Natural killer cell (primary cell): ENCODE results near the gene KCNJ8. TPM values are rescaled to one million over a fixed set of nuclear protein-coding genes. Genes with fewer than 3 reads are reported as not detected.

Experiments
- ATAC-seq, 3 donors: fragments of 150-1000 bp in 2 of 3; fragments of 200-7000 bp in 1 of 3; cut with Tn5 transposase; 1 replicate in 1 of 3; 2 replicates in 2 of 3; pipeline ENCODE4 v1.10.0; 2021; ENCODE audit warnings: mild to moderate bottlenecking in 2 of 3, moderate library complexity in 2 of 3
- DNase-seq, 2 donors: peaks; one replicate each; pipeline versions ENCODE4 v3.0.0 to v3.0.0-alpha.2; 2013 to 2021; ENCODE audit warnings: mixed read lengths in 1 of 2
- H3K27ac ChIP-seq: one replicate; pipeline ENCODE4 v1.5.1; 2013; ENCODE audit warnings: mild to moderate bottlenecking, low read length
- H3K27me3 ChIP-seq: one replicate; pipeline ENCODE4 v1.6.1; 2013; ENCODE audit warnings: low read length; ENCODE audit not compliant: control insufficient read depth, insufficient read depth
- H3K36me3 ChIP-seq: one replicate; pipeline ENCODE4 v1.6.1; 2013; ENCODE audit warnings: low read length; ENCODE audit not compliant: control insufficient read depth, insufficient read depth
- H3K4me1 ChIP-seq: one replicate; pipeline ENCODE4 v1.6.1; 2013; ENCODE audit warnings: low read length; ENCODE audit not compliant: control insufficient read depth, insufficient read depth
- H3K4me3 ChIP-seq: one replicate; pipeline ENCODE4 v1.5.1; 2013; ENCODE audit warnings: low read length
- H3K9me3 ChIP-seq: one replicate; pipeline ENCODE4 v1.6.1; 2013; ENCODE audit warnings: low read length; ENCODE audit not compliant: control insufficient read depth, insufficient read depth
- H3K27ac Mint-ChIP-seq, 2 donors: one replicate each; pipeline ENCODE4 v1.8.0; 2022; ENCODE audit warnings: mild to moderate bottlenecking in 2 of 2, mixed read lengths in 2 of 2, moderate library complexity in 1 of 2
- H3K27me3 Mint-ChIP-seq, 2 donors: one replicate each; pipeline ENCODE4 v1.8.0; 2022; ENCODE audit warnings: low read depth in 2 of 2, mixed read lengths in 2 of 2
- H3K36me3 Mint-ChIP-seq: one replicate; pipeline ENCODE4 v1.8.0; 2022; ENCODE audit warnings: mixed read lengths
- H3K4me1 Mint-ChIP-seq, 2 donors: one replicate each; pipeline ENCODE4 v1.8.0; 2022; ENCODE audit warnings: mixed read lengths in 2 of 2
- H3K4me3 Mint-ChIP-seq: one replicate; pipeline ENCODE4 v1.8.0; 2022; ENCODE audit warnings: mild to moderate bottlenecking, moderate library complexity, mixed read lengths
- H3K9me3 Mint-ChIP-seq, 2 donors: one replicate each; pipeline ENCODE4 v1.8.0; 2022; ENCODE audit warnings: mixed read lengths in 2 of 2
- WGBS: methylation state at CpG from one replicate; pipeline ENCODE4 v1.1.7; 2013; ENCODE audit warnings: missing lambda C conversion rate; ENCODE audit not compliant: insufficient coverage; 5-methylcytosine and 5-hydroxymethylcytosine counted together
- intact Hi-C: fragments of 100-400 bp; cut with micrococcal nuclease; formaldehyde crosslinking; loops from one replicate; pipeline ENCODE4 v1.14.2; 2022
- total RNA-seq, 4 donors: library from RNA; stranded (reverse); fragments of 120-200 nt in 1 of 4; gene quantifications; one replicate each; pipeline versions ENCODE4 v1.2.3 to v1.2.4, GENCODE V29; 2013 to 2022
- TF ChIP-seq, protein P1 (sequence below): fragments of 200-600 bp; IDR thresholded peaks from one replicate; pipeline ENCODE4 v1.8.0; 2022; ENCODE audit warnings: antibody characterized with exemption

Gene KCNJ8
- total RNA-seq, 3 donors from 2014 or later (not counting 1 experiment from before 2014, with no cell fraction given): not detected

DNA sequence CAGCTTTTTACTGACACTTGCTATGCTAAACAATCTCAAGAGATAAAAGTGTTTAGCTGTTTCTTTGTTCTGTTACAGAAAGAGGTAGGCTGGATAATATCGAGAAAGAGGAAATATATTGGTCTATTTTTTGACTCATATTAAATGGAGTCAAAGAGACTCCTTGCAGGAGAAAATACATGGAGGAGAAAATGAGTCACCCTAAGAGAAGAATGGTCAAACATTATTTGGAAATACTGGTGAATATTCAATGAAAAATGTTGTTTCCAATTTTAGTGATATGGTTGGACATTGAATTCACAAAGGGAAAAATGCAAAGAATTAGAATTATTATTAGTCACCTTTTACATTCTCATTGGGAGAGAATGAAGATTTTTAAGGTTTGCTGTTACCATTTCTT, 3.2 kb downstream of the KCNJ8 start:
- TF ChIP-seq, protein P1, sequence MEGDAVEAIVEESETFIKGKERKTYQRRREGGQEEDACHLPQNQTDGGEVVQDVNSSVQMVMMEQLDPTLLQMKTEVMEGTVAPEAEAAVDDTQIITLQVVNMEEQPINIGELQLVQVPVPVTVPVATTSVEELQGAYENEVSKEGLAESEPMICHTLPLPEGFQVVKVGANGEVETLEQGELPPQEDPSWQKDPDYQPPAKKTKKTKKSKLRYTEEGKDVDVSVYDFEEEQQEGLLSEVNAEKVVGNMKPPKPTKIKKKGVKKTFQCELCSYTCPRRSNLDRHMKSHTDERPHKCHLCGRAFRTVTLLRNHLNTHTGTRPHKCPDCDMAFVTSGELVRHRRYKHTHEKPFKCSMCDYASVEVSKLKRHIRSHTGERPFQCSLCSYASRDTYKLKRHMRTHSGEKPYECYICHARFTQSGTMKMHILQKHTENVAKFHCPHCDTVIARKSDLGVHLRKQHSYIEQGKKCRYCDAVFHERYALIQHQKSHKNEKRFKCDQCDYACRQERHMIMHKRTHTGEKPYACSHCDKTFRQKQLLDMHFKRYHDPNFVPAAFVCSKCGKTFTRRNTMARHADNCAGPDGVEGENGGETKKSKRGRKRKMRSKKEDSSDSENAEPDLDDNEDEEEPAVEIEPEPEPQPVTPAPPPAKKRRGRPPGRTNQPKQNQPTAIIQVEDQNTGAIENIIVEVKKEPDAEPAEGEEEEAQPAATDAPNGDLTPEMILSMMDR: no peak
- peaks cover 21% of the 10 kb centered on the region for H3K27me3 ChIP-seq
- peaks cover 3% of the 10 kb centered on the region for H3K4me1 ChIP-seq
- intact Hi-C loops: no loop called here
- WGBS: 67% methylated on average over 1 of the region's 1 CpG
- Mint-ChIP-seq H3K27me3 (peaks cover 21 to 39% of the 10 kb centered on the region in 2 donors), H3K9me3 (peaks cover 0 to 3% of the 10 kb centered on the region in 2 donors), H3K4me3 (no peak overlapping the region), H3K27ac (no peak overlapping the region), H3K36me3 (peaks cover 10% of the 10 kb centered on the region), H3K4me1 (no peaks in the 10 kb centered on the region)
- ATAC-seq: no peak
- H3K4me3 ChIP-seq: no peak overlapping the region
- no peaks in the 10 kb centered on the region for H3K9me3 ChIP-seq
- DNase-seq: no peak
- no peaks in the 10 kb centered on the region for H3K36me3 ChIP-seq
- H3K27ac ChIP-seq: no peak overlapping the region

DNA sequence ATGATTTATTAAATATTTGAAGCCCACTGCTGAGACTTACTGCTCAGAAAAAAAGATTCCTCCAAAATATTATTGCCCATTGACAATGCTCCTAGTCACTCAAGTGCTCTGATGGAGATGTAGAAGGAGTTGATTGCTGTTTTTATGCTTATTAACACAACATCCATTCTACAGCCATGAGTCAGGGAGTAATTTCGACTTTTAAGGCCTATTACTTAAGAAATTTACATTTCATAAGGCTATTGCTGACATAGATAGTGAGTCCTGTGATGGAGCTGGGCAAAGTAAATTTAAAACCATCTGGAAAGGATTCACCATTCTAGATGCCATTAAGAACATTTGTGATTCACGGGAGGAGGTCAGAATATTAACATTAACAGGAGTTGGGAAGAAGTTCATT, 5.2 kb downstream of the KCNJ8 start:
- WGBS: 100% methylated on average over 1 of the region's 2 CpGs

DNA sequence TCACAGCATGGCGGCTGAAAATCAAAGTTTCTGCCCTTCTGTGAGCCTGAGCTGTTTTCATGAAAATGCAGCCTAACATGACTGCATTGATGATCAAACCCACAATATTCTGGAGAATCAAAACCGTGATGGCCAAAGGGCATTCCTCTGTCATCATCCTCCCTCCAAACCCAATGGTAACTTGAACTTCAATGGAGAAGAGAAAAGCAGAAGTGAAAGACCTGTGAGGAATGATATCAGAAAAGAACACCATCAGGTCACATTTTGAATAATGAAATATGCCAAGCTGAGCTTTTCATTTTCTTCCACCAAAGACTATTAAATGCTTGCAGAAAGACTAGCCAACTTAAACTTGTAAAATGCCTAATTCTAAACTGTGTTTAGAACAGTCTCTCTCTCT, 8.1 kb downstream of the KCNJ8 start:
- peaks cover 3 to 9% of the 10 kb centered on the region in 2 donors for H3K27me3 Mint-ChIP-seq
- no peaks in the 10 kb centered on the region for H3K9me3 ChIP-seq
- DNase-seq (no peak), ATAC-seq (no peak)
- no peaks in the 10 kb centered on the region for H3K4me1 ChIP-seq
- no peaks in the 10 kb centered on the region for H3K36me3 ChIP-seq
- peaks cover 0 to 3% of the 10 kb centered on the region in 2 donors for H3K9me3 Mint-ChIP-seq
- H3K4me3 ChIP-seq: no peak overlapping the region
- TF ChIP-seq, protein P1: no peak
- no peaks in the 10 kb centered on the region for H3K4me1 Mint-ChIP-seq
- no peak overlapping the region for H3K27ac Mint-ChIP-seq
- no peak overlapping the region for H3K27ac ChIP-seq
- intact Hi-C loops: no loop called here
- 100% methylated on average over 2 of the region's 2 CpGs for WGBS
- peaks cover 4% of the 10 kb centered on the region for H3K27me3 ChIP-seq
- H3K36me3 Mint-ChIP-seq: no peaks in the 10 kb centered on the region
- H3K4me3 Mint-ChIP-seq: no peak overlapping the region

More for the DNA sequence above, 5.2 kb downstream of the KCNJ8 start:
- no peaks in the 10 kb centered on the region for H3K9me3 ChIP-seq
- Mint-ChIP-seq H3K4me3 (no peak overlapping the region), H3K4me1 (no peaks in the 10 kb centered on the region), H3K27ac (no peak overlapping the region), H3K9me3 (peaks cover 0 to 3% of the 10 kb centered on the region in 2 donors), H3K36me3 (no peaks in the 10 kb centered on the region), H3K27me3 (peaks cover 15 to 31% of the 10 kb centered on the region in 2 donors)
- H3K4me1 ChIP-seq: peaks cover 2% of the 10 kb centered on the region
- no peak overlapping the region for H3K4me3 ChIP-seq
- TF ChIP-seq, protein P1: no peak
- no peaks in the 10 kb centered on the region for H3K36me3 ChIP-seq
- peaks cover 17% of the 10 kb centered on the region for H3K27me3 ChIP-seq
- ATAC-seq (no peak), DNase-seq (no peak)
- H3K27ac ChIP-seq: no peak overlapping the region
- intact Hi-C loops: no loop called here

DNA sequence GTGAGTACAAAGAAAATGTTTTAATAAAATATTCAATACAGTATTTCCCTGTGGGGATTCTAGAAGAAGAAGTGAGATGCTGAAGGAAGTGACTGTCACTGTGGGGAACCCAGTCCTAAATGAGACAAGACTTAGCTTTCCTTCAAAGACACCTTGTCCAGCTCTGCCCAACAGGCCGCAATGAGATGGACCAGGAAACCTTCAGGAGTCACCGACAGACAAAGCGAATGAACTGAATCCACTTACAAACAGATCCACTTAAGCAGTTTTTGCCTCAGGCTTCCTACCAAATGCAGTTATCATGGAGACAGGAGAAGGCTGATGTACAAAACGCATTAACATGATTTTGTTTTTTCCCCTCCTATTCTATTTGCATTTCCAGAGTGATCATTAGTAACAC, 9.6 kb downstream of the KCNJ8 start:
- Histone ChIP-seq H3K9me3 (no peaks in the 10 kb centered on the region), H3K4me1 (no peaks in the 10 kb centered on the region), H3K27me3 (no peaks in the 10 kb centered on the region), H3K4me3 (no peak overlapping the region), H3K36me3 (no peaks in the 10 kb centered on the region), H3K27ac (no peak overlapping the region)
- peaks cover 0 to 3% of the 10 kb centered on the region in 2 donors for H3K9me3 Mint-ChIP-seq
- no peaks in the 10 kb centered on the region for H3K4me1 Mint-ChIP-seq
- WGBS: 89% methylated on average over 4 of the region's 4 CpGs
- no peaks in the 10 kb centered on the region for H3K36me3 Mint-ChIP-seq
- intact Hi-C loops: no loop called here
- no peak overlapping the region for H3K27ac Mint-ChIP-seq
- no peak overlapping the region for H3K4me3 Mint-ChIP-seq
- TF ChIP-seq, protein P1: no peak
- DNase-seq (no peak), ATAC-seq (no peak)
- H3K27me3 Mint-ChIP-seq: no peaks in the 10 kb centered on the region
